ENCODE measurements around the gene TM9SF4. TPM values are rescaled to one million over a fixed set of nuclear protein-coding genes. Genes with fewer than 3 reads are reported as not detected.

Gene TM9SF4
- total RNA-seq, 4 donors from 2014 or later: 18.0 to 22.9 (median 21.0) TPM

DNA sequence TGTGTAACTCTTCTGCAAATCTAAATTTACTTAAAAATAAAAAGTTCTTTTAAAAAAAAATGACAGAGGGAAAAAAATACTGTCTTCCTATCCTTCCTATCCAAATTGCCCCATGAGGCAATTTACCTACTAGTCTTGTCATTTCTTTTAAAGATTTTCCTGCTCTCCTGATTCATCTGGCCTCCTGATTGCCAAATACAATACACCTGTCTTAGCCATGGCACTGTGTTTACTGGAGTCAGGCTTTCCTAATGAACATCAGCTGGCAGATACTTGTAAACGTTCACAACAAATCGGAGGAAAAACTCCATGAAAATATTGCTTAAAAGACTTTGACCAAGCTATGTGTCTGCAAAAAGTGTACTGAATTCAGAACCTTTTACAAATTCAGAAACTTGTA lies 21.5 kb downstream of the TM9SF4 start:
- peaks cover 0 to 15% of the 10 kb centered on the region in 2 donors for H3K36me3 ChIP-seq
- ATAC-seq: peak; percentile 32 to 47
- H3K27ac ChIP-seq: peak overlapping the region in 1 of 4 donors; percentile 26
- no peaks in the 10 kb centered on the region for H3K9me3 ChIP-seq
- H3K4me1 ChIP-seq: peaks cover 37% of the 10 kb centered on the region in 2 donors
- in situ Hi-C loops (cut with MboI; ENCODE audit: low sequenced_read_pairs in 4 of 4): no loop called here
- H3K27me3 ChIP-seq: no peaks in the 10 kb centered on the region
- no peak for DNase-seq
- no peak overlapping the region for H3K4me3 ChIP-seq
- TF ChIP-seq, protein P1, sequence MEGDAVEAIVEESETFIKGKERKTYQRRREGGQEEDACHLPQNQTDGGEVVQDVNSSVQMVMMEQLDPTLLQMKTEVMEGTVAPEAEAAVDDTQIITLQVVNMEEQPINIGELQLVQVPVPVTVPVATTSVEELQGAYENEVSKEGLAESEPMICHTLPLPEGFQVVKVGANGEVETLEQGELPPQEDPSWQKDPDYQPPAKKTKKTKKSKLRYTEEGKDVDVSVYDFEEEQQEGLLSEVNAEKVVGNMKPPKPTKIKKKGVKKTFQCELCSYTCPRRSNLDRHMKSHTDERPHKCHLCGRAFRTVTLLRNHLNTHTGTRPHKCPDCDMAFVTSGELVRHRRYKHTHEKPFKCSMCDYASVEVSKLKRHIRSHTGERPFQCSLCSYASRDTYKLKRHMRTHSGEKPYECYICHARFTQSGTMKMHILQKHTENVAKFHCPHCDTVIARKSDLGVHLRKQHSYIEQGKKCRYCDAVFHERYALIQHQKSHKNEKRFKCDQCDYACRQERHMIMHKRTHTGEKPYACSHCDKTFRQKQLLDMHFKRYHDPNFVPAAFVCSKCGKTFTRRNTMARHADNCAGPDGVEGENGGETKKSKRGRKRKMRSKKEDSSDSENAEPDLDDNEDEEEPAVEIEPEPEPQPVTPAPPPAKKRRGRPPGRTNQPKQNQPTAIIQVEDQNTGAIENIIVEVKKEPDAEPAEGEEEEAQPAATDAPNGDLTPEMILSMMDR (IDR thresholded peaks at IDR 0.05 in 4 of 5, conservative IDR thresholded peaks at IDR 0.05 in 1 of 5): no peak
- TF ChIP-seq POLR2A (IDR thresholded peaks at IDR 0.05): no peak
- intact Hi-C loops (cut with DNase I; ENCODE audit: low total_unique reads): no loop called here

DNA sequence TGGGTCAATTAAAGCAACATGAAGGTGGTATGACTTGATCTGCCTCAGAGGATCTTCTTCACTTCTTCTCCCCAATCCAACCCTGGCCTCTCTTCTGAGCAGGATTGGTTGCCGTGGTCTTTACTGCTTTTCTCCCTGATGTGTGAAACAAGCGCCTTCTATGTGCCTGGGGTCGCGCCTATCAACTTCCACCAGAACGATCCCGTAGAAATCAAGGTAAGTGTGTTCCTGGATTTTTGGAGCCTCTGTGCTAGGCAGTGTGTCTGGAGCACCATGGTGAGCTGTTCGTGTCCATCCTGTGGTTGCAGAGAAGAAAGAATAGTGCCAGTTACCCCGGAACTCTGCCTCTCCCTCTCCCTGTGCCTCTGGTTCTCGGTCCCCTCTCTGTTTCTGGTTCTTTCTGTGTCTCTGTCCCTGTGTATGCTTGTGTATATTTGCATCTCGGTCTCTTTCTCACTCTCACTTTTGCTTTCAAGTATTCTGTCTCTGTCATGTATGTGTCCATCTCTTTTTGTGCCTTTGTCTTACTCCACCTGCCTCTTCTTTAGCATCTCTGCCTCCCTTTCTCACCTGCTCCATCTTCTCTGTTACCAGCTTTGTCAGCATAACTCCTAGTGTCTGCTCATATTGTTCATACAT lies 23.5 kb downstream of the TM9SF4 start:
- no peak for ATAC-seq
- Histone ChIP-seq H3K27ac (no peak overlapping the region), H3K4me1 (peaks cover 24 to 26% of the 10 kb centered on the region in 2 donors), H3K4me3 (no peak overlapping the region), H3K36me3 (peaks cover 0 to 35% of the 10 kb centered on the region in 2 donors), H3K9me3 (no peaks in the 10 kb centered on the region), H3K27me3 (no peaks in the 10 kb centered on the region)
- intact Hi-C loops (cut with DNase I; ENCODE audit: low total_unique reads): no loop called here
- no peak for TF ChIP-seq POLR2A (IDR thresholded peaks at IDR 0.05)
- TF ChIP-seq, protein P1 (IDR thresholded peaks at IDR 0.05 in 4 of 5, conservative IDR thresholded peaks at IDR 0.05 in 1 of 5): no peak
- no peak for DNase-seq
- in situ Hi-C loops (cut with MboI; ENCODE audit: low sequenced_read_pairs in 4 of 4): no loop called here

DNA sequence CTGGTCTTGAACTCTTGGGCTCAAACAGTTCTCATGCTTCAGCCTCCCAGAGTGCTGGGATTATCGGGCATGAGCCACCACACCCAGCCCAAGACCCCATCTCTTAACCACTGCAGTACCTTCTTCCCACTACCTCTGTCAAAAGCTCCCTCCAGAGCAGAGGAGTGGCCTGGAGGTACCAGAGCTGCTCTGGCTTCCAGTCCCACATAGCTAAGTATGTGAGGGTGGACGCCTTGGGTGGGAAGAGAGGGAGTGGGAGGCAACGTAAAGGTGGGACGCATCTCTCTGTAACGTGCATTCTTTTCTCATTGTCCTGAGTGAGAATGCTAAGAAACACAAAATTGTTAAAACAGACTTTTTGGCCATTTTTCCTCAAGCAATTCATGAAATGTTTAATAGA lies 24.5 kb downstream of the TM9SF4 start:
- Histone ChIP-seq H3K36me3 (peaks cover 0 to 45% of the 10 kb centered on the region in 2 donors), H3K9me3 (no peaks in the 10 kb centered on the region), H3K27ac (no peak overlapping the region), H3K4me1 (peaks cover 22 to 24% of the 10 kb centered on the region in 2 donors), H3K4me3 (no peak overlapping the region), H3K27me3 (no peaks in the 10 kb centered on the region)
- TF ChIP-seq, protein P1 (IDR thresholded peaks at IDR 0.05 in 4 of 5, conservative IDR thresholded peaks at IDR 0.05 in 1 of 5): no peak
- no peak for TF ChIP-seq POLR2A (IDR thresholded peaks at IDR 0.05)
- ATAC-seq (no peak), DNase-seq (no peak)
- in situ Hi-C loops (cut with MboI; ENCODE audit: low sequenced_read_pairs in 4 of 4) (no loop called here), intact Hi-C loops (cut with DNase I; ENCODE audit: low total_unique reads) (no loop called here)

DNA sequence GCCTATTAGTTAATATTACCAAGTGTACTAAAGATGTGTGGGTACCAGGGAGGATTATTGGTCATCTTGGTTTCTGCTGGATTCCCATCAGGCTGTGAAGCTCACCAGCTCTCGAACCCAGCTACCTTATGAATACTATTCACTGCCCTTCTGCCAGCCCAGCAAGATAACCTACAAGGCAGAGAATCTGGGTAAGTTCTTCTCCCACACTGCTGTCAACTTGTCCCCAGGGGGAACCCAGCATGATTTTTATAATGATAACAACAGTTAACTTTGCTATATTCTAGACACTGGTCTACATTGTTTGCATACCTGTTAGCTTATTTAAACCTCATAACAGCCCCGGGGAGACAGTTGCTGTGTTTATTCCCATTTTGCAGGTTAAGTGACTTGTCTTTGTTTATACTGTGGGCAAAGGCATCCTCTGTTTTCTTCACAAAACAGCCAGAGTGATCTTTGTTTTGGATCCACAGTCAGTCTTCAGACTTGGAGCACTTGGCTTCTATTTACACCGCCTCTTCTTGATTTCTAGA lies 26.5 kb downstream of the TM9SF4 start:
- Histone ChIP-seq H3K9me3 (no peaks in the 10 kb centered on the region), H3K27ac (no peak overlapping the region), H3K4me1 (peaks cover 7 to 8% of the 10 kb centered on the region in 2 donors), H3K4me3 (no peak overlapping the region), H3K27me3 (no peaks in the 10 kb centered on the region), H3K36me3 (peaks cover 0 to 58% of the 10 kb centered on the region in 2 donors)
- TF ChIP-seq, protein P1 (IDR thresholded peaks at IDR 0.05 in 4 of 5, conservative IDR thresholded peaks at IDR 0.05 in 1 of 5): no peak
- no peak for TF ChIP-seq POLR2A (IDR thresholded peaks at IDR 0.05)
- intact Hi-C loops (cut with DNase I; ENCODE audit: low total_unique reads) (no loop called here), in situ Hi-C loops (cut with MboI; ENCODE audit: low sequenced_read_pairs in 4 of 4) (no loop called here)
- no peak for DNase-seq
- no peak for ATAC-seq
